K562 (cell line): ENCODE data around the gene ALDH6A1. TPM values are rescaled to one million over a fixed set of nuclear protein-coding genes. Genes with fewer than 3 reads are reported as not detected.

Source experiments
- ATAC-seq: fragments of 200-7000 bp; cut with Tn5 transposase; 3 replicates; pipeline ENCODE4 v1.9.1; 2020; ENCODE audit warnings: moderate library complexity
- BruUV-seq: library from RNA; stranded (reverse); fragments of 400-500 nt; replicated peaks from 2 replicates; lab custom pipeline; 2021; lab: Mats Ljungman, UMichigan
- CTCF ChIA-PET: fragments of 300-600 bp; formaldehyde crosslinking; extraction: SDS; loops from one replicate; lab custom pipeline; 2021; ENCODE audit warnings: low intra/inter-chr PET ratio; lab: Yijun Ruan, JAX
- POLR2A ChIA-PET: fragments of 300-600, 350-650 bp; sonication (Branson Sonifier 250); formaldehyde crosslinking; extraction: SDS; loops from one replicate; lab custom pipeline; 2021; ENCODE audit warnings: antibody characterized with exemption, inconsistent platforms; lab: Yijun Ruan, JAX
- DNase-seq, 4 experiments: peaks; one replicate each; pipeline versions ENCODE4 v3.0.0 to v3.0.0-alpha.2; 2011 to 2018; ENCODE audit warnings: low spot score in 3 of 4, mixed read lengths in 3 of 4; ENCODE audit errors: extremely low read depth in 1 of 4
- FAIRE-seq: peaks from 2 replicates; lab custom pipeline; 2011; peaks lifted over from hg19 to GRCh38; lab: Jason Lieb, UNC
- H2AFZ ChIP-seq: 2 replicates; pipeline ENCODE4 v1.6.0; 2011; ENCODE audit warnings: low read depth, low read length, control low read depth, inconsistent platforms
- H3K27ac ChIP-seq: fragments of 200-600 bp; 3 replicates; pipeline ENCODE4 v1.8.0; 2011; ENCODE audit warnings: low read depth, mild to moderate bottlenecking, control low read depth, inconsistent platforms, low read length, moderate library complexity, mixed read lengths; ENCODE audit errors: extremely low read depth
- H3K27me3 ChIP-seq, 2 experiments: fragments of 300-600 bp in 1 of 2; 2 replicates in 1 of 2; 3 replicates in 1 of 2; pipeline versions ENCODE4 v1.6.0 to v1.8.0; 2011; ENCODE audit warnings: inconsistent platforms in 2 of 2, low read length in 2 of 2, mild to moderate bottlenecking in 1 of 2, mixed read lengths in 1 of 2, moderate library complexity in 1 of 2; ENCODE audit not compliant: control insufficient read depth in 2 of 2, insufficient read depth in 2 of 2
- H3K36me3 ChIP-seq: fragments of 300-600 bp; 3 replicates; pipeline ENCODE4 v1.8.0; 2011; ENCODE audit warnings: mild to moderate bottlenecking, low read length, inconsistent platforms; ENCODE audit not compliant: control insufficient read depth, insufficient read depth
- H3K4me1 ChIP-seq, 2 experiments: fragments of 200-600 bp in 1 of 2; replicated peaks in 1 of 2; 2 replicates in 1 of 2; 3 replicates in 1 of 2; pipeline versions ENCODE4 v1.5.1 to v1.8.0; 2011; ENCODE audit warnings: inconsistent platforms in 2 of 2, low read length in 2 of 2, mild to moderate bottlenecking in 1 of 2, mixed read lengths in 1 of 2, moderate library complexity in 1 of 2; ENCODE audit not compliant: control insufficient read depth in 2 of 2, insufficient read depth in 2 of 2
- H3K4me2 ChIP-seq: 2 replicates; pipeline ENCODE4 v1.6.1; 2011; ENCODE audit warnings: low read length, control low read depth, inconsistent platforms, mixed read lengths; ENCODE audit not compliant: insufficient read depth
- H3K4me3 ChIP-seq: fragments of 200-600 bp; sonication (generic), shearing (Covaris generic); 2 replicates; pipeline ENCODE4 v1.5.1; 2016; ENCODE audit warnings: control low read depth, inconsistent platforms
- H3K79me2 ChIP-seq: fragments of 200-600 bp; 3 replicates; pipeline ENCODE4 v1.8.0; 2011; ENCODE audit warnings: low read length, inconsistent platforms; ENCODE audit not compliant: control insufficient read depth, insufficient read depth
- H3K9ac ChIP-seq, 2 experiments: 2 replicates each; pipeline versions ENCODE4 v1.6.0 to v1.6.1; 2011; ENCODE audit warnings: low read depth in 2 of 2, low read length in 2 of 2, control low read depth in 1 of 2, inconsistent platforms in 1 of 2, mild to moderate bottlenecking in 1 of 2, mixed read lengths in 1 of 2; ENCODE audit not compliant: insufficient read depth in 1 of 2
- H3K9me1 ChIP-seq: one replicate; pipeline ENCODE4 v1.6.0; 2011; ENCODE audit warnings: inconsistent platforms, mild to moderate bottlenecking, low read length, moderate library complexity; ENCODE audit not compliant: control insufficient read depth, insufficient read depth
- H3K9me3 ChIP-seq: replicated peaks from 2 replicates; pipeline ENCODE4 v1.5.1; 2011; ENCODE audit warnings: low read depth, low read length, inconsistent platforms; ENCODE audit not compliant: control insufficient read depth, insufficient read depth
- H4K20me1 ChIP-seq: replicated peaks from 2 replicates; pipeline ENCODE4 v1.6.1; 2011; ENCODE audit warnings: low read length, inconsistent platforms, mixed read lengths; ENCODE audit not compliant: control insufficient read depth, insufficient read depth
- IRF1 ChIP-seq: sonication (generic); formaldehyde crosslinking; IDR thresholded peaks from 2 replicates; pipeline ENCODE4 v1.8.0; 2022; ENCODE audit warnings: missing genetic modification reagents, mild to moderate bottlenecking, borderline replicate concordance
- MTF1 ChIP-seq: fragments of 250-450 bp; sonication (Bioruptor Pico); IDR thresholded peaks from 2 replicates; pipeline ENCODE4 v1.9.0; 2021; ENCODE audit warnings: moderate library complexity, mild to moderate bottlenecking, inconsistent platforms, borderline replicate concordance
- TGIF2 ChIP-seq: sonication (generic); formaldehyde crosslinking; IDR thresholded peaks from 2 replicates; pipeline ENCODE4 v1.8.1; 2022; ENCODE audit warnings: mild to moderate bottlenecking, missing genetic modification reagents, moderate library complexity
- XRCC3 ChIP-seq: fragments of 450-650 bp; IDR thresholded peaks from 2 replicates; pipeline ENCODE4 v1.6.1; 2017; ENCODE audit warnings: mild to moderate bottlenecking, moderate library complexity
- ZNF384 ChIP-seq: IDR thresholded peaks from 2 replicates; pipeline ENCODE4 v1.6.1; 2012; ENCODE audit warnings: low read depth, low read length, improper control_type of control experiment
- ZNF583 ChIP-seq: fragments of 250-450 bp; sonication (Bioruptor Pico); IDR thresholded peaks from 2 replicates; pipeline ENCODE4 v1.4.0; 2020
- ZNF77 ChIP-seq: fragments of 250-450 bp; sonication (Bioruptor Pico); IDR thresholded peaks from 2 replicates; pipeline ENCODE4 v1.5.0; 2020
- WGBS: fragments of 100-300 bp; shearing (Covaris generic); methylation state at CpG from one replicate; pipeline ENCODE4 v1.1.6; 2016; ENCODE audit warnings: low coverage, mixed read lengths; ENCODE audit not compliant: insufficient coverage; ENCODE audit errors: missing lambda C conversion rate; 5-methylcytosine and 5-hydroxymethylcytosine counted together
- in situ Hi-C: fragments of 300-500 bp; cut with MboI; formaldehyde crosslinking; loops from 4 replicates; pipeline ENCODE4 v1.15.0; 2018; ENCODE audit warnings: inconsistent platforms, mixed read lengths
- intact Hi-C: fragments of 100-400 bp; cut with micrococcal nuclease; formaldehyde crosslinking; loops from 2 replicates; pipeline ENCODE4 v1.14.2; 2022
- polyA plus RNA-seq, 8 experiments: library from polyadenylated mRNA; depleted of rRNA in 4 of 8; stranded (reverse) in 5 of 8; unstranded in 3 of 8; fragments of >200 nt; fragmentation: Nextera tagmentation in 2 of 8; fragmentation: Illumina TruSeq in 1 of 8; extraction: Ambion mirVana in 2 of 8; extraction: Trizol in 1 of 8; gene quantifications; 2 replicates each; pipeline versions ENCODE4 v1.2.1 to v1.2.3, GENCODE V29; 2011 to 2014; ENCODE audit warnings: inconsistent platforms in 1 of 8, missing spikeins in 1 of 8
- total RNA-seq, 7 experiments: library from RNA; depleted of rRNA in 6 of 7; stranded (reverse); fragments of >200 nt in 6 of 7; fragmentation: Illumina TruSeq in 2 of 7; extraction: Trizol in 2 of 7; gene quantifications; 2 replicates each; pipeline versions ENCODE4 v1.2.1 to v1.2.3, GENCODE V29; 2011 to 2021; ENCODE audit warnings: low replicate concordance in 1 of 7
- TF ChIP-seq, protein P1 (sequence below): fragments of 200-600 bp; sonication (generic); IDR thresholded peaks from one replicate; pipeline ENCODE4 v1.6.1; 2012; ENCODE audit warnings: mild to moderate bottlenecking, low read depth, low read length, inconsistent platforms

ALDH6A1 gene
- total and polyA plus RNA-seq, 9 of the 15 experiments (the other 6 are each of a cell fraction or from before 2014, with no cell fraction given), result 3.1 to 11.5 (median 4.6) TPM

GRCh38 chr14:74022346-74022745 is 61.9 kb downstream of the ALDH6A1 start:
- no TSS peak for BruUV-seq

More at GRCh38 chr14:74022346-74022745, 61.9 kb downstream of the ALDH6A1 start:
- Histone ChIP-seq H3K27ac (no peak overlapping the region), H3K4me1 (peaks cover 2 to 24% of the 10 kb centered on the region in 2 experiments; a peak in 4 of 5 replicates), H3K9ac (no peak overlapping the region), H3K4me2 (no peak overlapping the region), H3K9me3 (no peaks in the 10 kb centered on the region), H3K36me3 (no peaks in the 10 kb centered on the region), H2AFZ (no peak overlapping the region), H3K27me3 (no peaks in the 10 kb centered on the region), H3K79me2 (peaks cover 16% of the 10 kb centered on the region), H3K9me1 (no peaks in the 10 kb centered on the region), H3K4me3 (no peak overlapping the region), H4K20me1 (no peaks in the 10 kb centered on the region)
- no peak for ATAC-seq
- no peak for TF ChIP-seq ZNF77 (CRISPR knock-in tag)
- no peak for TF ChIP-seq XRCC3
- no peak for TF ChIP-seq ZNF384
- TF ChIP-seq TGIF2 (CRISPR knock-in tag), result no peak
- TF ChIP-seq, protein P1, sequence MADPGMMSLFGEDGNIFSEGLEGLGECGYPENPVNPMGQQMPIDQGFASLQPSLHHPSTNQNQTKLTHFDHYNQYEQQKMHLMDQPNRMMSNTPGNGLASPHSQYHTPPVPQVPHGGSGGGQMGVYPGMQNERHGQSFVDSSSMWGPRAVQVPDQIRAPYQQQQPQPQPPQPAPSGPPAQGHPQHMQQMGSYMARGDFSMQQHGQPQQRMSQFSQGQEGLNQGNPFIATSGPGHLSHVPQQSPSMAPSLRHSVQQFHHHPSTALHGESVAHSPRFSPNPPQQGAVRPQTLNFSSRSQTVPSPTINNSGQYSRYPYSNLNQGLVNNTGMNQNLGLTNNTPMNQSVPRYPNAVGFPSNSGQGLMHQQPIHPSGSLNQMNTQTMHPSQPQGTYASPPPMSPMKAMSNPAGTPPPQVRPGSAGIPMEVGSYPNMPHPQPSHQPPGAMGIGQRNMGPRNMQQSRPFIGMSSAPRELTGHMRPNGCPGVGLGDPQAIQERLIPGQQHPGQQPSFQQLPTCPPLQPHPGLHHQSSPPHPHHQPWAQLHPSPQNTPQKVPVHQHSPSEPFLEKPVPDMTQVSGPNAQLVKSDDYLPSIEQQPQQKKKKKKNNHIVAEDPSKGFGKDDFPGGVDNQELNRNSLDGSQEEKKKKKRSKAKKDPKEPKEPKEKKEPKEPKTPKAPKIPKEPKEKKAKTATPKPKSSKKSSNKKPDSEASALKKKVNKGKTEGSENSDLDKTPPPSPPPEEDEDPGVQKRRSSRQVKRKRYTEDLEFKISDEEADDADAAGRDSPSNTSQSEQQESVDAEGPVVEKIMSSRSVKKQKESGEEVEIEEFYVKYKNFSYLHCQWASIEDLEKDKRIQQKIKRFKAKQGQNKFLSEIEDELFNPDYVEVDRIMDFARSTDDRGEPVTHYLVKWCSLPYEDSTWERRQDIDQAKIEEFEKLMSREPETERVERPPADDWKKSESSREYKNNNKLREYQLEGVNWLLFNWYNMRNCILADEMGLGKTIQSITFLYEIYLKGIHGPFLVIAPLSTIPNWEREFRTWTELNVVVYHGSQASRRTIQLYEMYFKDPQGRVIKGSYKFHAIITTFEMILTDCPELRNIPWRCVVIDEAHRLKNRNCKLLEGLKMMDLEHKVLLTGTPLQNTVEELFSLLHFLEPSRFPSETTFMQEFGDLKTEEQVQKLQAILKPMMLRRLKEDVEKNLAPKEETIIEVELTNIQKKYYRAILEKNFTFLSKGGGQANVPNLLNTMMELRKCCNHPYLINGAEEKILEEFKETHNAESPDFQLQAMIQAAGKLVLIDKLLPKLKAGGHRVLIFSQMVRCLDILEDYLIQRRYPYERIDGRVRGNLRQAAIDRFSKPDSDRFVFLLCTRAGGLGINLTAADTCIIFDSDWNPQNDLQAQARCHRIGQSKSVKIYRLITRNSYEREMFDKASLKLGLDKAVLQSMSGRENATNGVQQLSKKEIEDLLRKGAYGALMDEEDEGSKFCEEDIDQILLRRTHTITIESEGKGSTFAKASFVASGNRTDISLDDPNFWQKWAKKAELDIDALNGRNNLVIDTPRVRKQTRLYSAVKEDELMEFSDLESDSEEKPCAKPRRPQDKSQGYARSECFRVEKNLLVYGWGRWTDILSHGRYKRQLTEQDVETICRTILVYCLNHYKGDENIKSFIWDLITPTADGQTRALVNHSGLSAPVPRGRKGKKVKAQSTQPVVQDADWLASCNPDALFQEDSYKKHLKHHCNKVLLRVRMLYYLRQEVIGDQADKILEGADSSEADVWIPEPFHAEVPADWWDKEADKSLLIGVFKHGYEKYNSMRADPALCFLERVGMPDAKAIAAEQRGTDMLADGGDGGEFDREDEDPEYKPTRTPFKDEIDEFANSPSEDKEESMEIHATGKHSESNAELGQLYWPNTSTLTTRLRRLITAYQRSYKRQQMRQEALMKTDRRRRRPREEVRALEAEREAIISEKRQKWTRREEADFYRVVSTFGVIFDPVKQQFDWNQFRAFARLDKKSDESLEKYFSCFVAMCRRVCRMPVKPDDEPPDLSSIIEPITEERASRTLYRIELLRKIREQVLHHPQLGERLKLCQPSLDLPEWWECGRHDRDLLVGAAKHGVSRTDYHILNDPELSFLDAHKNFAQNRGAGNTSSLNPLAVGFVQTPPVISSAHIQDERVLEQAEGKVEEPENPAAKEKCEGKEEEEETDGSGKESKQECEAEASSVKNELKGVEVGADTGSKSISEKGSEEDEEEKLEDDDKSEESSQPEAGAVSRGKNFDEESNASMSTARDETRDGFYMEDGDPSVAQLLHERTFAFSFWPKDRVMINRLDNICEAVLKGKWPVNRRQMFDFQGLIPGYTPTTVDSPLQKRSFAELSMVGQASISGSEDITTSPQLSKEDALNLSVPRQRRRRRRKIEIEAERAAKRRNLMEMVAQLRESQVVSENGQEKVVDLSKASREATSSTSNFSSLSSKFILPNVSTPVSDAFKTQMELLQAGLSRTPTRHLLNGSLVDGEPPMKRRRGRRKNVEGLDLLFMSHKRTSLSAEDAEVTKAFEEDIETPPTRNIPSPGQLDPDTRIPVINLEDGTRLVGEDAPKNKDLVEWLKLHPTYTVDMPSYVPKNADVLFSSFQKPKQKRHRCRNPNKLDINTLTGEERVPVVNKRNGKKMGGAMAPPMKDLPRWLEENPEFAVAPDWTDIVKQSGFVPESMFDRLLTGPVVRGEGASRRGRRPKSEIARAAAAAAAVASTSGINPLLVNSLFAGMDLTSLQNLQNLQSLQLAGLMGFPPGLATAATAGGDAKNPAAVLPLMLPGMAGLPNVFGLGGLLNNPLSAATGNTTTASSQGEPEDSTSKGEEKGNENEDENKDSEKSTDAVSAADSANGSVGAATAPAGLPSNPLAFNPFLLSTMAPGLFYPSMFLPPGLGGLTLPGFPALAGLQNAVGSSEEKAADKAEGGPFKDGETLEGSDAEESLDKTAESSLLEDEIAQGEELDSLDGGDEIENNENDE, result no peak
- no peak for TF ChIP-seq ZNF583 (CRISPR knock-in tag)
- no peak for TF ChIP-seq MTF1 (CRISPR knock-in tag)
- TF ChIP-seq IRF1 (CRISPR knock-in tag), result no peak
- ChIA-PET CTCF (no interaction called here), POLR2A (no interaction called here)
- FAIRE-seq, result no peak
- DNase-seq, result no peak
- intact Hi-C loops, result no loop called here
- in situ Hi-C loops, result no loop called here
- WGBS, result 74% methylated on average over 4 of the region's 4 CpGs
